H1 (cell line): ENCODE data around the gene SLC4A1. TPM values are rescaled to one million over a fixed set of nuclear protein-coding genes. Genes with fewer than 3 reads are reported as not detected.

ENCODE experiments used
- CTCF ChIA-PET: fragments of 300-600 bp; sonication (Branson Sonifier 250); formaldehyde crosslinking; loops from one replicate; lab custom pipeline; 2021; ENCODE audit not compliant: partially characterized antibody; lab: Charles Lee
- POLR2A ChIA-PET: fragments of 300-600 bp; sonication (Branson Sonifier 250); formaldehyde crosslinking; loops from one replicate; lab custom pipeline; 2021; ENCODE audit warnings: inconsistent platforms; ENCODE audit not compliant: partially characterized antibody; lab: Charles Lee
- DNase-seq, 2 experiments: peaks; one replicate each; pipeline versions ENCODE4 v3.0.0 to v3.0.0-alpha.2; 2010 to 2022; ENCODE audit warnings: low spot score in 2 of 2, low read depth in 1 of 2, mixed read lengths in 1 of 2
- FAIRE-seq: peaks from 2 replicates; lab custom pipeline; 2011; peaks lifted over from hg19 to GRCh38; lab: Jason Lieb, UNC
- H2AFZ ChIP-seq: 2 replicates; pipeline ENCODE4 v1.8.1; 2012; ENCODE audit warnings: low read length, inconsistent platforms
- H2AK5ac ChIP-seq: 2 replicates; pipeline ENCODE4 v1.6.1; 2013; ENCODE audit warnings: low read depth, low read length
- H2BK120ac ChIP-seq: replicated peaks from 2 replicates; pipeline ENCODE3; 2013; ENCODE audit warnings: low read depth, low read length, inconsistent platforms
- H2BK12ac ChIP-seq: 2 replicates; pipeline ENCODE4 v1.6.1; 2013; ENCODE audit warnings: low read depth, low read length
- H2BK15ac ChIP-seq: 2 replicates; pipeline ENCODE4 v1.6.1; 2013; ENCODE audit warnings: low read length
- H2BK20ac ChIP-seq: 2 replicates; pipeline ENCODE4 v1.6.1; 2013; ENCODE audit warnings: low read length
- H2BK5ac ChIP-seq: 2 replicates; pipeline ENCODE4 v1.6.1; 2013; ENCODE audit warnings: low read depth, low read length
- H3K14ac ChIP-seq: 2 replicates; pipeline ENCODE4 v1.6.1; 2013; ENCODE audit warnings: inconsistent platforms; ENCODE audit not compliant: insufficient read length
- H3K18ac ChIP-seq: 2 replicates; pipeline ENCODE4 v1.6.1; 2013; ENCODE audit warnings: low read length; ENCODE audit errors: extremely low read depth
- H3K23ac ChIP-seq: 2 replicates; pipeline ENCODE4 v1.6.1; 2013; ENCODE audit warnings: inconsistent platforms; ENCODE audit not compliant: insufficient read length
- H3K23me2 ChIP-seq: 2 replicates; pipeline ENCODE4 v1.6.1; 2013; ENCODE audit warnings: low read depth, low read length
- H3K27ac ChIP-seq: 2 replicates; pipeline ENCODE4 v1.6.1; 2011; ENCODE audit warnings: low read depth, low read length, inconsistent platforms
- H3K27me3 ChIP-seq, 4 experiments: replicated peaks in 1 of 4; 1 replicate in 1 of 4; 2 replicates in 3 of 4; pipeline versions ENCODE4 v1.6.1 to v1.8.1; 2011 to 2013; ENCODE audit warnings: low read length in 3 of 4, mild to moderate bottlenecking in 3 of 4, inconsistent platforms in 2 of 4, mixed read lengths in 2 of 4, moderate library complexity in 1 of 4; ENCODE audit not compliant: control insufficient read depth in 3 of 4, insufficient read depth in 3 of 4; ENCODE audit errors: extremely low read depth in 1 of 4
- H3K36me3 ChIP-seq, 4 experiments: 2 replicates each; pipeline versions ENCODE4 v1.6.1 to v1.8.1; 2011 to 2013; ENCODE audit warnings: mild to moderate bottlenecking in 4 of 4, low read length in 3 of 4, moderate library complexity in 2 of 4, control low read depth in 1 of 4, inconsistent platforms in 1 of 4; ENCODE audit not compliant: insufficient read depth in 4 of 4, control insufficient read depth in 2 of 4
- H3K4ac ChIP-seq: replicated peaks from 2 replicates; pipeline ENCODE3; 2013; ENCODE audit warnings: low read length, low read depth, mixed read lengths, inconsistent platforms; ENCODE audit not compliant: insufficient read length
- H3K4me1 ChIP-seq, 4 experiments: replicated peaks in 1 of 4; 1 replicate in 1 of 4; 2 replicates in 3 of 4; pipeline versions ENCODE4 v1.6.1 to v1.8.1; 2011 to 2013; ENCODE audit warnings: low read length in 3 of 4, inconsistent platforms in 2 of 4, mixed read lengths in 1 of 4; ENCODE audit not compliant: insufficient read depth in 4 of 4, control insufficient read depth in 3 of 4
- H3K4me2 ChIP-seq, 2 experiments: 2 replicates each; pipeline versions ENCODE4 v1.6.1 to v1.8.1; 2011 to 2013; ENCODE audit warnings: low read depth in 2 of 2, low read length in 2 of 2, control low read depth in 1 of 2, inconsistent platforms in 1 of 2, mild to moderate bottlenecking in 1 of 2; ENCODE audit not compliant: insufficient read depth in 1 of 2
- H3K4me3 ChIP-seq, 4 experiments: fragments of 200-600, 300-600 bp in 1 of 4; sonication (generic), shearing (Covaris generic), sonication (Bioruptor Twin) in 1 of 4; 2 replicates each; pipeline versions ENCODE4 v1.5.1 to v1.8.1; 2011 to 2016; ENCODE audit warnings: low read length in 4 of 4, low read depth in 3 of 4, control low read depth in 2 of 4, inconsistent platforms in 2 of 4, mild to moderate bottlenecking in 2 of 4, mixed read lengths in 1 of 4, moderate library complexity in 1 of 4; ENCODE audit not compliant: insufficient read depth in 2 of 4; ENCODE audit errors: extremely low read depth in 1 of 4
- H3K56ac ChIP-seq: replicated peaks from 2 replicates; pipeline ENCODE3; 2013; ENCODE audit warnings: low read depth, mild to moderate bottlenecking, mixed read lengths, low read length, inconsistent platforms; ENCODE audit not compliant: insufficient read length
- H3K79me1 ChIP-seq: 2 replicates; pipeline ENCODE4 v1.6.1; 2013; ENCODE audit warnings: low read depth, low read length, control low read depth
- H3K79me2 ChIP-seq, 2 experiments: 2 replicates each; pipeline versions ENCODE4 v1.6.1 to v1.8.1; 2012 to 2013; ENCODE audit warnings: low read length in 2 of 2, mild to moderate bottlenecking in 2 of 2, inconsistent platforms in 1 of 2; ENCODE audit not compliant: insufficient read depth in 2 of 2, control insufficient read depth in 1 of 2
- H3K9ac ChIP-seq, 4 experiments: replicated peaks in 1 of 4; 1 replicate in 1 of 4; 2 replicates in 3 of 4; pipeline versions ENCODE4 v1.6.1 to v1.8.1; 2011 to 2013; ENCODE audit warnings: low read depth in 3 of 4, low read length in 3 of 4, control low read depth in 2 of 4, mild to moderate bottlenecking in 2 of 4, moderate library complexity in 2 of 4, inconsistent platforms in 1 of 4; ENCODE audit errors: extremely low read depth in 1 of 4
- H3K9me3 ChIP-seq, 2 experiments: 2 replicates each; pipeline versions ENCODE4 v1.6.1 to v1.8.1; 2012 to 2013; ENCODE audit warnings: mild to moderate bottlenecking in 2 of 2, moderate library complexity in 2 of 2, control low read depth in 1 of 2, inconsistent platforms in 1 of 2, low read depth in 1 of 2, low read length in 1 of 2, mixed read lengths in 1 of 2; ENCODE audit not compliant: insufficient read depth in 2 of 2
- H4K20me1 ChIP-seq, 2 experiments: replicated peaks in 1 of 2; 2 replicates each; pipeline versions ENCODE3 to v1.8.1; 2011 to 2013; ENCODE audit warnings: inconsistent platforms in 2 of 2, low read length in 2 of 2, mild to moderate bottlenecking in 1 of 2; ENCODE audit not compliant: insufficient read depth in 2 of 2, control insufficient read depth in 1 of 2
- H4K5ac ChIP-seq: 2 replicates; pipeline ENCODE4 v1.6.1; 2013; ENCODE audit warnings: low read length, low read depth, mixed read lengths, inconsistent platforms; ENCODE audit not compliant: insufficient read length
- H4K8ac ChIP-seq: 2 replicates; pipeline ENCODE4 v1.8.0; 2013; ENCODE audit warnings: mild to moderate bottlenecking, moderate library complexity, low read length, inconsistent platforms; ENCODE audit not compliant: insufficient read depth; ENCODE audit errors: extremely low read depth
- H4K91ac ChIP-seq: replicated peaks from 2 replicates; pipeline ENCODE3; 2013; ENCODE audit warnings: low read length, mixed read lengths, inconsistent platforms; ENCODE audit not compliant: insufficient read length
- ASH2L ChIP-seq: fragments of 200-600, 300-600 bp; sonication (generic); IDR thresholded peaks from one replicate; pipeline ENCODE4 v1.7.1; 2017; ENCODE audit warnings: low read length
- BACH1 ChIP-seq: IDR thresholded peaks from 2 replicates; pipeline ENCODE4 v1.6.1; 2012; ENCODE audit warnings: low read length, improper control_type of control experiment
- EP300 ChIP-seq, 2 experiments: IDR thresholded peaks; 1 replicate in 1 of 2; 2 replicates in 1 of 2; pipeline ENCODE4 v1.6.1; 2011 to 2012; ENCODE audit warnings: low read depth in 2 of 2, low read length in 2 of 2, mild to moderate bottlenecking in 2 of 2, borderline replicate concordance in 1 of 2, inconsistent platforms in 1 of 2, moderate library complexity in 1 of 2
- KDM1A ChIP-seq: fragments of 200-600, 300-600 bp; sonication (generic); IDR thresholded peaks from 2 replicates; pipeline ENCODE4 v1.7.1; 2016; ENCODE audit warnings: mild to moderate bottlenecking, low read length, borderline replicate concordance
- NANOG ChIP-seq: IDR thresholded peaks from 2 replicates; pipeline ENCODE4 v1.6.1; 2011; ENCODE audit warnings: low read length, low read depth, mild to moderate bottlenecking, inconsistent platforms; ENCODE audit not compliant: insufficient read depth, poor library complexity, severe bottlenecking
- POLR2A ChIP-seq, 2 experiments: IDR thresholded peaks; 1 replicate in 1 of 2; 2 replicates in 1 of 2; pipeline ENCODE4 v1.6.1; 2011; ENCODE audit warnings: low read depth in 2 of 2, low read length in 2 of 2, mild to moderate bottlenecking in 2 of 2; ENCODE audit errors: control extremely low read depth in 1 of 2
- WGBS, 2 experiments: shearing (Covaris generic) in 1 of 2; methylation state at CpG; one replicate each; pipeline versions ENCODE4 v1.1.6 to v1.1.7; 2013 to 2015; ENCODE audit warnings: low lambda C conversion rate in 2 of 2, mixed read lengths in 2 of 2, inconsistent platforms in 1 of 2, low coverage in 1 of 2, missing lambda C conversion rate in 1 of 2; ENCODE audit not compliant: insufficient replicate concordance in 2 of 2, insufficient coverage in 1 of 2, insufficient read length in 1 of 2; ENCODE audit errors: extremely low coverage in 1 of 2, missing lambda C conversion rate in 1 of 2; 5-methylcytosine and 5-hydroxymethylcytosine counted together
- polyA plus RNA-seq, 7 experiments: library from polyadenylated mRNA; depleted of rRNA in 3 of 7; stranded (reverse) in 5 of 7; unstranded in 2 of 7; fragments of >200 nt in 5 of 7; fragments of 200-250 nt in 2 of 7; gene quantifications; 1 replicate in 5 of 7; 2 replicates in 1 of 7; 4 replicates in 1 of 7; pipeline versions ENCODE4 v1.2.1 to v1.2.3, GENCODE V29; 2011 to 2013; ENCODE audit warnings: missing spikeins in 2 of 7, mixed read lengths in 2 of 7
- total RNA-seq: library from RNA; stranded (reverse); fragmentation: NEBNext Ultra II Directional; extraction: Animal tissue kit (Norgen Biotek cat#: 25700); gene quantifications from 2 replicates; pipeline ENCODE4 v1.2.1, GENCODE V29; 2021
- TF ChIP-seq, protein P1 (sequence below), 3 experiments: IDR thresholded peaks; 1 replicate in 2 of 3; 2 replicates in 1 of 3; pipeline versions ENCODE4 v1.5.1 to v1.6.1; 2011; ENCODE audit warnings: low read length in 3 of 3, mild to moderate bottlenecking in 3 of 3, inconsistent platforms in 2 of 3, low read depth in 1 of 3, moderate library complexity in 1 of 3; ENCODE audit not compliant: insufficient read depth in 1 of 3; ENCODE audit errors: control extremely low read depth in 1 of 3

The SLC4A1 gene
- total and polyA plus RNA-seq, 2 of the 8 experiments (the other 6 are each of a cell fraction or from before 2014, with no cell fraction given) = 0.08 TPM; not detected in 1

DNA sequence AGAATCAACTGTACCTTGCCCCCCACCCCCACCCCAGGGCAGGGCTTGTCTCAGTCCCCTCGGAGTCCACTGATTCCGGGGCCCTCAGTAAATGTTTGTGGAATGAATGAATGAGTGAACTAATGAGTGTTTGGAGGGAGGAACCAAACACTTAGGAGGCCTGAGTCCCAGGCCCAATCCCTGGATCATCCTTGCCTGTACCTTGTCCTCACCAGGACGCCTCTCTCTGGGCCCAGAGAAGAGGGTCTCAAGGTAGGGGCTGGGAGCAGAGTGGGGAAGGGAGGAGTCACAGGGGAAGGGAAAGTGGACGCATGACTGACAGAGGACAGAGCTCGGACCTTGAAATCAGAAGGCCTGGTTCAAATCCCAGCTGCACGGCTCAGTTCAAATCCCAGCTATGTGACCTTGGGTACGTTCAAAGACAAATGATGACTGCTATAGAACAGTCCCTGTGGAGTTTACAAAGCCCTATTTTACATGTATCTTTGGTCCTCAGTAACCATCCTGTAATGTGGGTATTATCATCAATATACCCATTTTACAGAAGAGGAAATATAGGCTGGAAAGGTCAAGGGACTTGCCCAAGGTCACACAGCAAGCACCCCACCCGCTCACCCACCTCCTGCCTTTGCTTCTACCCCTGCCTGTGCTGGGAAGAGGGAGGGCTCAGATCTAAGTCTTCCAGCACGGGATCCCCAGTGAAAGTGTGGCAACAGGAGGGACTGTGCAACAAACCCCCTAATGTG is 18.3 kb downstream of the SLC4A1 start:
- Histone ChIP-seq H3K79me1 (no peaks in the 10 kb centered on the region), H3K4ac (no peak overlapping the region), H3K27me3 (no peaks in the 10 kb centered on the region), H3K9me3 (no peaks in the 10 kb centered on the region), H3K23me2 (no peaks in the 10 kb centered on the region), H4K8ac (no peak overlapping the region), H3K14ac (no peak overlapping the region), H4K20me1 (no peaks in the 10 kb centered on the region), H4K91ac (no peak overlapping the region), H3K4me1 (peaks cover 0 to 5% (median 0%) of the 10 kb centered on the region in 4 experiments; a peak in 2 of 7 replicates), H2BK5ac (no peak overlapping the region), H2AFZ (no peak overlapping the region), H2AK5ac (no peak overlapping the region), H2BK120ac (no peak overlapping the region), H3K4me2 (no peak overlapping the region), H2BK12ac (no peak overlapping the region), H3K23ac (no peak overlapping the region), H3K9ac (no peak overlapping the region), H4K5ac (no peak overlapping the region), H3K36me3 (no peaks in the 10 kb centered on the region), H3K56ac (no peak overlapping the region), H3K27ac (no peak overlapping the region), H2BK20ac (no peak overlapping the region), H3K4me3 (no peak overlapping the region), H3K79me2 (no peaks in the 10 kb centered on the region), H2BK15ac (no peak overlapping the region), H3K18ac (no peak overlapping the region)
- TF ChIP-seq EP300 (IDR thresholded peaks at IDR 0.05; ENCODE audit: borderline replicate concordance in 1 of 2, low read depth in 2 of 2, low read length in 2 of 2) (no peak), BACH1 (no peak), NANOG (no peak), POLR2A (IDR thresholded peaks at IDR 0.05; ENCODE audit: control extremely low read depth in 1 of 2, low read depth in 2 of 2, low read length in 2 of 2) (no peak), KDM1A (peak; percentile 66; the same call in 1 of the 2 replicates), ASH2L (no peak)
- TF ChIP-seq, protein P1, sequence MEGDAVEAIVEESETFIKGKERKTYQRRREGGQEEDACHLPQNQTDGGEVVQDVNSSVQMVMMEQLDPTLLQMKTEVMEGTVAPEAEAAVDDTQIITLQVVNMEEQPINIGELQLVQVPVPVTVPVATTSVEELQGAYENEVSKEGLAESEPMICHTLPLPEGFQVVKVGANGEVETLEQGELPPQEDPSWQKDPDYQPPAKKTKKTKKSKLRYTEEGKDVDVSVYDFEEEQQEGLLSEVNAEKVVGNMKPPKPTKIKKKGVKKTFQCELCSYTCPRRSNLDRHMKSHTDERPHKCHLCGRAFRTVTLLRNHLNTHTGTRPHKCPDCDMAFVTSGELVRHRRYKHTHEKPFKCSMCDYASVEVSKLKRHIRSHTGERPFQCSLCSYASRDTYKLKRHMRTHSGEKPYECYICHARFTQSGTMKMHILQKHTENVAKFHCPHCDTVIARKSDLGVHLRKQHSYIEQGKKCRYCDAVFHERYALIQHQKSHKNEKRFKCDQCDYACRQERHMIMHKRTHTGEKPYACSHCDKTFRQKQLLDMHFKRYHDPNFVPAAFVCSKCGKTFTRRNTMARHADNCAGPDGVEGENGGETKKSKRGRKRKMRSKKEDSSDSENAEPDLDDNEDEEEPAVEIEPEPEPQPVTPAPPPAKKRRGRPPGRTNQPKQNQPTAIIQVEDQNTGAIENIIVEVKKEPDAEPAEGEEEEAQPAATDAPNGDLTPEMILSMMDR (IDR thresholded peaks at IDR 0.05; ENCODE audit: control extremely low read depth in 1 of 3, insufficient read depth in 1 of 3, low read depth in 1 of 3, low read length in 3 of 3) = no peak
- FAIRE-seq = no peak
- POLR2A ChIA-PET = interaction anchor here (1.1 kb wide), 1 partner anchor 67 kb away, joined by 3 read pairs; no protein-coding TSS in a partner anchor
- DNase-seq = no peak
- CTCF ChIA-PET = interaction anchor here (1.2 kb wide), 1 partner anchor 13 kb away, joined by 3 read pairs; no protein-coding TSS in a partner anchor
- WGBS, 2 experiments = 86% methylated on average over 9 of the region's 9 CpGs; no CpG with 5 or more reads in 1 of the 2 experiments
